Activated CD4-positive, alpha-beta T cell treated with anti-CD3 and anti-CD28 coated beads for 36 hours (primary cell): ENCODE measurements around the gene SETBP1. TPM values are rescaled to one million over a fixed set of nuclear protein-coding genes. Genes with fewer than 3 reads are reported as not detected.

Source experiments
- ATAC-seq: fragments of 200-7000 bp; cut with Tn5 transposase; one replicate; pipeline ENCODE4 v1.10.0; 2021; ENCODE audit warnings: mild to moderate bottlenecking, moderate library complexity
- CTCF ChIA-PET: fragments of 350-600 bp; sonication (Branson Sonifier 250); formaldehyde crosslinking; loops from one replicate; lab custom pipeline; 2021; ENCODE audit warnings: antibody characterized with exemption; lab: Charles Lee
- POLR2A ChIA-PET: fragments of 350-600 bp; sonication (Branson Sonifier 250); formaldehyde crosslinking; loops from one replicate; lab custom pipeline; 2021; ENCODE audit warnings: antibody characterized with exemption, inconsistent platforms; lab: Charles Lee
- DNase-seq: peaks from one replicate; pipeline ENCODE4 v3.0.0-alpha.2; 2020
- H3K27ac Mint-ChIP-seq: one replicate; pipeline ENCODE4 v1.8.0; 2021; ENCODE audit warnings: mixed read lengths
- H3K27me3 Mint-ChIP-seq: one replicate; pipeline ENCODE4 v1.8.0; 2021; ENCODE audit warnings: mixed read lengths
- H3K36me3 Mint-ChIP-seq: one replicate; pipeline ENCODE4 v1.8.0; 2021; ENCODE audit warnings: low read depth, mixed read lengths
- H3K4me1 Mint-ChIP-seq: one replicate; pipeline ENCODE4 v1.8.0; 2021; ENCODE audit warnings: mixed read lengths
- H3K4me3 Mint-ChIP-seq: one replicate; pipeline ENCODE4 v1.8.0; 2021; ENCODE audit warnings: mild to moderate bottlenecking, moderate library complexity, mixed read lengths
- H3K9me3 Mint-ChIP-seq: one replicate; pipeline ENCODE4 v1.8.0; 2021; ENCODE audit warnings: low read depth, mixed read lengths
- intact Hi-C, 2 experiments: fragments of 100-400 bp; cut with DNase I in 1 of 2; cut with micrococcal nuclease in 1 of 2; formaldehyde crosslinking; loops; one replicate each; pipeline versions ENCODE4 v1.14.2 to v1.15.1; 2022 to 2024; cut with DNase I, micrococcal nuclease
- total RNA-seq, 2 experiments: library from RNA; stranded (reverse); gene quantifications; one replicate each; pipeline ENCODE4 v1.2.3, GENCODE V29; 2021

Gene SETBP1
- total RNA-seq, 2 experiments from 2014 or later = 6.3 to 6.6 TPM

DNA sequence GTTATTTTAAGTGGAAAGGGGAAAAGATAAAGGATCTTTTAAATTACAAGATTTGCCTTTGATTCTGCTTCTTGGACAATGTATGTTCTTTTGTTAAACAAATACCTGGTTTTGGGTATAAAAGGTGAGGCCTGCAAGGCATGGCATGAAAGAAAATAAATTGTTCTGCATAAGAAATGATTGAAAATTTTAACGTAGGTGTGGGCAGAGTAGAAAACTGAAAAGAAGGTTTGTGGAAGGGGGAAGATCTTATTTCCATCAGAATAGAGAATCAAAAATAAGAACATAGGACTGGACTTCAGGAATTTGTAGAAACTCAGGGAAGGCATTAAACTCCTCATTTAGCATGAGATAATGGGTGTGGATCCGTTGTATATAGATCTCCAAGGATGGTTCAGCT, 153.1 kb downstream of the SETBP1 start:
- ATAC-seq (no peak), DNase-seq (no peak)
- intact Hi-C loops = no loop called here
- Mint-ChIP-seq H3K27me3 (no peaks in the 10 kb centered on the region), H3K9me3 (no peaks in the 10 kb centered on the region), H3K4me1 (no peaks in the 10 kb centered on the region), H3K36me3 (no peaks in the 10 kb centered on the region), H3K4me3 (no peak overlapping the region), H3K27ac (no peak overlapping the region)
- ChIA-PET POLR2A (no interaction called here), CTCF (no interaction called here)

DNA sequence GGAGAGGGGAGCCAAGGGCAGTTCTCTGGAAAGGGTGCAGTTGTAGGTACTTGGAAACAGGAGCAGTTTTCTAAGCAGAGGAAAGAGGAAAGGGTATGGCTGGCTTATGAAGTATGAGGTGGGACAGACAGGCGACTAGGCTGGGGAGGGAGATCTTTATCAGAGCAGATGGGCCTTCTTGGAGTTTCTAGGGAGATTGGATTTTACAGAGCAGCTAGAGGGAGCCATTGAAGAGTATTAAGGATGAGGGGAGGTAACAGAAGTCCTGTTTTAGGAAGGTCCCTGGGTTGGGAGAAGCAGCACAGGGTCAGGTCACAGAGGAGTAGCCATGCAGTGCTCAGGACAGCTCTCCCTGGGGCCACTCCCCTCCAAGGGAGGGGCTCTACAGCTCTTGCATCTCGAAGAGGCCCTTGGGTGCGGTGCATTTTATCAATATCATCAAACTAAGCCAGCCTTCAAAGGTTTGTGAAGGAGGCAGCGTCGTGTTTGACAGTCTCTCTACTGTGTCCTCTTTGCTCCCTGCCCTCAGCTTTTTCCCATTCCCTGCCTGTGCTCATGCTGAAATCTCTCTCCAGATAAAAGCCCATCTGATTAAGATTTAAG, 154.3 kb downstream of the SETBP1 start:
- intact Hi-C loops = no loop called here
- H3K27me3 Mint-ChIP-seq = no peaks in the 10 kb centered on the region
- no peaks in the 10 kb centered on the region for H3K36me3 Mint-ChIP-seq
- H3K4me1 Mint-ChIP-seq = peaks cover 10% of the 10 kb centered on the region
- H3K9me3 Mint-ChIP-seq = no peaks in the 10 kb centered on the region
- ChIA-PET CTCF (no interaction called here), POLR2A (no interaction called here)
- no peak overlapping the region for H3K27ac Mint-ChIP-seq
- DNase-seq (no peak), ATAC-seq (no peak)
- no peak overlapping the region for H3K4me3 Mint-ChIP-seq

DNA sequence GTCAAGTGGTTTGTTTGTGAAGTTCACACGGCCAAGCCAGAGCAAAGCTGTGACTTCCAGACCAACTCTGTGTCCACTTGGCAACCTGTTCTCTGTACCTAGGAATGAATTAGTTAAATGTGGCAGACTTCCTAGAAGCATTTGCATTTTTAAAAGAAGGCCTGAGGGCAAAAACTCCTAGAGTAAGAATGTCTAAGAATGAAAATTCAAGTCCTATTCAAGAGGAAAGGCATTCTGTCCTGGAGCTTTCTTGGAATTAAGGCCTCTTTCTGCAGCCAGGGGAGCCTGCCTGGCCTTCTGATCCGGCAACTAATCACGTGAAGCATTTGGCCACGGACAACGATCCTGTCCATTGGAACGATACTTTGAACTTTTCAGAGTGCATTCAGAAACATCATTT, 155.0 kb downstream of the SETBP1 start:
- H3K4me1 Mint-ChIP-seq = peaks cover 10% of the 10 kb centered on the region

DNA sequence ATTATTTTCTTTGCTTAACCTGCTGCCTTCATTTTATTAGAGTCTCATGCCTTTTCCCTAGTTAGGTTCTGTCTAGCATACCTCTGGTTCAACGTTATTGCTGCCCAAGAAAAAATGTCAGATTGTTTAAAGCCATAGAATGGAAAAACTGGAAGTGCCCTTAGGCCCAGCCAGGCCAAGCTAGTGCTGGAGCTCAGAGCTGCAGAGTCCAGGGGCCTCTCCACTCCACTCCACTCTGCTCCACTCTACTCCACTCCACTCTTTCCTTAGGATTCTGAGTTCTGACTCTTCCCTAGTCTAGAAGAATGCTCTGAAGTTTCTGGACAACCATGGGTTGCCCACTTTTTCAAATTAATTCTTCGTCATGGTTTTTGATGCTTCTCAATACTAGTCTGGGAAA, 155.6 kb downstream of the SETBP1 start:
- Mint-ChIP-seq H3K27me3 (no peaks in the 10 kb centered on the region), H3K9me3 (no peaks in the 10 kb centered on the region), H3K36me3 (no peaks in the 10 kb centered on the region), H3K4me3 (no peak overlapping the region), H3K27ac (no peak overlapping the region), H3K4me1 (peaks cover 10% of the 10 kb centered on the region)
- ChIA-PET CTCF (interaction anchor here (1.0 kb wide), 1 partner anchor 75 kb away, joined by 3 read pairs; no protein-coding TSS in a partner anchor), POLR2A (no interaction called here)
- no peak for ATAC-seq
- intact Hi-C loops = no loop called here
- no peak for DNase-seq

More for the DNA sequence above, 155.0 kb downstream of the SETBP1 start:
- no peak for ATAC-seq
- Mint-ChIP-seq H3K27ac (no peak overlapping the region), H3K36me3 (no peaks in the 10 kb centered on the region), H3K4me3 (no peak overlapping the region), H3K27me3 (no peaks in the 10 kb centered on the region), H3K9me3 (no peaks in the 10 kb centered on the region)
- intact Hi-C loops = no loop called here
- ChIA-PET POLR2A (no interaction called here), CTCF (interaction anchor here (1.0 kb wide), 1 partner anchor 75 kb away, joined by 3 read pairs; no protein-coding TSS in a partner anchor)
- no peak for DNase-seq

DNA sequence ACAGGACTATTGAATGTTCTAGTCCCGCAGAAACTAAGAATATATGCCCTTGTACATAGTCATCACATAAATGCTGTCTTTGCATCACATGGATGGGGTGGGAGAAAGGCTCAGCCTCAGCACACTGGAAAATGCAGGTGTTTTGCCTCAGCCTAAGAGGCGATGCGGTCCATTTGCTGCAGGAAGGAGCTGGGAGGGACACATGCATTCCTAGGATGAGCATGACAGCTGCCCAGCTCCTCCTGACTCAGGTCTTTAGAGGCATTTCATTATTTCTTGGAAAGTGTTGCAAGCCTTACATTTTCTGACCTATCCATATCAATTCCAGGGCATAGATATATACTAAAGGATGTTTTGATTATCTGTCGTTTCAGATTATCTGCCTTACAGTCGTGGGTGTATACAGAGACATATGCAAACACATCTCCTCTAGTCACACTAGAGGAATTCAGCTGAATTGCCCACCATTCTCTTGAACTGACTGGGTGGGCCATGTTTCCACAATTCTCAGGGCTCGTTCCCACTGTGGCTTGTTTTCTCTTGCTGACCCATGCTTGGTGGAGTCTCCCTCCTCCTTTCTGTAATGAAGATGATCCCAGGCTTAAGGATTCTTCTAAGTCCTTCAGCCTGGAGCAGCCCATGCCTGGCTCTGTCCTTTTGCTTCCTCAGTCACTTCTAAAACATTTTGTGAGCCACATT, 156.9 kb downstream of the SETBP1 start:
- ATAC-seq = no peak

DNA sequence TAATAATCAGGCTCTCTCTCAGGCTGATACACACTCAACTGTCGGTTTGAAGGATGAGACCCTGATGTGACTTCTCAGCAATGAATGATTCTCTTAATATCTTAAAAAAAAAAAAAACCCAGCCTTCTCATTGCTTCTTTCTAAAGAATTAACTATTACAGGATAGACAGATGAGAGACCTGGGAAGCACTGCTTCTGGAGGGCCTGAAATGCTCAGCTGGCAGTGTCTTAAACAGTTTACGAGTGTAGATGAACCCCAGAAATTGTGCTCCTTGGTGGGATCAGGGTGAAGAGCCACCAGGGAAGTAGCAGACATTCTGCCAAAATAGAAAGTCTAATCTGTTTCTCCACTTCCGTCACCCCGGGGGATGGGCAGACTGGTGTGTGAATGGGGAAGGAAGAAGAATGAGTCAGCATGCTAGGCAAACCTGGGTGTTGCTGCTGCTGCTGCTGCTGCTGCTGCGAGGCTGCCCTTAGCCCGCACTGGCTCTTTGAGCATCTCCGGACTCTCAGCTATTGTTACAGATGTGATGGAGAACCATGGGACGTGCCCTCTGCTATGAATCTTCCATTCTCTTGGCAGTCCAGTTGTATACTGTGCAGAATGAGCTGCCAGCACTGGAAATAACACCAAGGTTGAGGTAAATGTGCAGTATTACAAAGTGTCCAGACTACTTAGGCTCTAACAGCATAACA, 158.4 kb downstream of the SETBP1 start:
- intact Hi-C loops = loop anchor here in 1 of 2 experiments (2.0 kb wide), 1 partner anchor 20 kb away; no protein-coding TSS in a partner anchor
- Mint-ChIP-seq H3K27ac (peak overlapping the region; percentile 30), H3K36me3 (no peaks in the 10 kb centered on the region), H3K4me1 (peaks cover 10% of the 10 kb centered on the region), H3K9me3 (no peaks in the 10 kb centered on the region), H3K27me3 (no peaks in the 10 kb centered on the region), H3K4me3 (no peak overlapping the region)
- ATAC-seq (peak; percentile 99), DNase-seq (peak; percentile 83)
- ChIA-PET POLR2A (no interaction called here), CTCF (interaction anchor here (0.5 to 1.0 kb wide), 2 partner anchors 57 to 159 kb away, joined by 3 read pairs; partner anchors contain the start of gene SETBP1)

More for the DNA sequence above, 156.9 kb downstream of the SETBP1 start:
- POLR2A ChIA-PET = interaction anchor here (0.6 kb wide), 1 partner anchor 112 kb away, joined by 3 read pairs; no protein-coding TSS in a partner anchor
- Mint-ChIP-seq H3K4me3 (no peak overlapping the region), H3K27me3 (no peaks in the 10 kb centered on the region), H3K27ac (no peak overlapping the region), H3K36me3 (no peaks in the 10 kb centered on the region), H3K4me1 (peaks cover 10% of the 10 kb centered on the region), H3K9me3 (no peaks in the 10 kb centered on the region)
- DNase-seq = no peak
- intact Hi-C loops = loop anchor here in 1 of 2 experiments (2.0 kb wide), 1 partner anchor 19 kb away; no protein-coding TSS in a partner anchor
- CTCF ChIA-PET = no interaction called here

DNA sequence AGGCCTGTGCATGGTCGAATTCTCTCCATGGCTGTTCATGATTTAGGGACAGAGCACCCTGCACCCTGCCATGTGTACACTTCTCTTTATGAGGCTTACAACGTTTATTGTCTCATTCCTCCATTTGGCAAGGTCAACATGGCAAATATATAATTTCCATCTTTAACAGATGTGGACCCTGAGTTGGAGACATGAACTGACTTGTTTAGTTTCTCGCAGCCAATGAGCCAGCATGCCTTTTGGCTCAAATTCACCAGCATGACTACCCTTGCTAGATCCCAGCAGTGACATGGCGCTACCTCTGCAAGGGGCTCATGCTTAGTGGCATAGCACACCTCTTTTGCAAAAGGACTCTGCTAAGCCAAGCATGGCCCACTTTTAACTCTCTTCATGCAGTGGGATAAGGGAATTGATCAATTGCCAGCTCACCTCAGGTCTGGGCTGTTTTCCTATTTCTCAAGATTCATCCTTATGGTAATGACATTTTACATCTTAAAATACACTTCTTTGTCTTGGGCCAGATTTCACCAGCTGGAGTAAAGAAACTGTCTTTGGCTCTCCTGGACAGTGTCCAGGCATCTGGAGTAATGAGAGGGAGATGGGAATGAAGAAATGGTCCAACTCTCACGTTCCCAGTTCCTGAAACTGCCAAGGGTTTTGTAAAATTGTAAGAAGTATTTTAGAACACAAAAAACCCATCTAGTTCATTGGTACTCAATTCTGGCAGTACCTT, 159.5 kb downstream of the SETBP1 start:
- no peak for ATAC-seq
- POLR2A ChIA-PET = no interaction called here
- H3K36me3 Mint-ChIP-seq = no peaks in the 10 kb centered on the region
- no peak overlapping the region for H3K4me3 Mint-ChIP-seq
- peaks cover 10% of the 10 kb centered on the region for H3K4me1 Mint-ChIP-seq
- no peak overlapping the region for H3K27ac Mint-ChIP-seq
- H3K27me3 Mint-ChIP-seq = no peaks in the 10 kb centered on the region
- DNase-seq = no peak
- CTCF ChIA-PET = no interaction called here
- no peaks in the 10 kb centered on the region for H3K9me3 Mint-ChIP-seq
- intact Hi-C loops = no loop called here

DNA sequence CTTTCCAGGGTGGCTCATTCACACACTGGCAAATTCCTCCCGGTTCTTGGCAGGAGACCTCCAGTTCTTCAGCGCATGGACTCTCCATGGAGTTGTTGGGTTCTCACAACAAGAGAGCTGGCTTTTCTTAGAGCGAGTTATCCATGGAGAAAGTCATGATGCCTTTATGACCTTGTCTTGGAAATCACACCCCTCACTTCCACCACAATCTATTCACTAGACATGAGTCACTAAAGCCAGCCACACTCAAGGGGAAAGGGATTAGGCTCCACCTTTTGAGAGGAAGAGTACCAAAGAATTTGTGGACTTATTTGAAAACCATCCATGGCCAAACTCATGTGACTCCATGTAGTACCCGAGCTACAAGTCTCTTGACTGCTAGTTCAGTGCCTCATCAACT, 160.5 kb downstream of the SETBP1 start:
- ChIA-PET POLR2A (no interaction called here), CTCF (interaction anchor here (0.6 kb wide), 1 partner anchor 60 kb away, joined by 3 read pairs; no protein-coding TSS in a partner anchor)
- peaks cover 10% of the 10 kb centered on the region for H3K4me1 Mint-ChIP-seq
- DNase-seq = no peak
- no peaks in the 10 kb centered on the region for H3K36me3 Mint-ChIP-seq
- H3K27me3 Mint-ChIP-seq = no peaks in the 10 kb centered on the region
- intact Hi-C loops = no loop called here
- no peak for ATAC-seq
- no peak overlapping the region for H3K4me3 Mint-ChIP-seq
- H3K9me3 Mint-ChIP-seq = no peaks in the 10 kb centered on the region
- H3K27ac Mint-ChIP-seq = no peak overlapping the region

DNA sequence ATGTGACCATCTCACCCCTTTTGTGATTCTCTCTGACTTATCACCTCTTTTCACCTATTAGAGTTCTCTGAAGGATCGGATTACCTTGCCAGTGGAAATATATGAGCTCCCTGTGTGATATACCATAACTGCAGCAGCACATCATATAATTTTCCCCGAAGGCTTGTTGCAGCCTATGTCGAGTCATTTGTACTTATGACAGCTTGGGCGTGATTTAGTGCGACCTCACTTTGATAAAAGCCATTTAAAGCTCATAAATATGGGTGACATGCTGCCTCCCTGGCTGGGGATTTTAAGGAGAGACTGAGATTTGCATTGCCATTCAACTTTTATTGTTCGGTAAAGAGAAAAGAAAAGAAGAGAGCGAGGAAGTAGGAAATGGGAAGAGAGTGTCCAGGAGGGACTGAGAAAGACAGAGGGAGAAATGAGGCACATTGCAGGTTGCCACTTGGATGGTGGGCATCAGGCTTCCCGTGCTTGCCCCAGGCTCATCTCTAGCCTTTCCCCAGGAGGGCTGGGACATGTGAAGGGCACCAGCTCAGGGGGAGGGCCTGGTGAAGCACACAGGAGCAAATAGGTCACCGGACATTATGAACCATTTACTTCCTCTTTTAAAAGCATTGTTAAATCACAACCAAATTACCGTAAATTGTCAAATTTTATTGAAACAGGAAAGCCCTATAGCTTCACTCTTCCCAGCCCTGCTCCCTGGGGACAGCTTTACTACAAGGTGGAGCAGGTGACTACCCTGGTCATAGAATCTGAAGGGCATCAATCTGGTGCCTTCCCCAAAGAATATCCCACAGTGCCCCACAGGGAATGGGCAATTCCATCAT, 161.3 kb downstream of the SETBP1 start:
- H3K4me1 Mint-ChIP-seq = peaks cover 10% of the 10 kb centered on the region
- no peak overlapping the region for H3K27ac Mint-ChIP-seq
- no peak for DNase-seq
- ChIA-PET POLR2A (interaction anchor here (0.7 kb wide), 1 partner anchor 1150 kb away, joined by 4 read pairs; no protein-coding TSS in a partner anchor), CTCF (interaction anchor here (0.7 to 1.7 kb wide), 2 partner anchors 9 to 371 kb away, joined by 3 to 4 read pairs; no protein-coding TSS in a partner anchor)
- H3K9me3 Mint-ChIP-seq = no peaks in the 10 kb centered on the region
- intact Hi-C loops = no loop called here
- no peaks in the 10 kb centered on the region for H3K36me3 Mint-ChIP-seq
- H3K27me3 Mint-ChIP-seq = no peaks in the 10 kb centered on the region
- no peak for ATAC-seq
- H3K4me3 Mint-ChIP-seq = no peak overlapping the region

DNA sequence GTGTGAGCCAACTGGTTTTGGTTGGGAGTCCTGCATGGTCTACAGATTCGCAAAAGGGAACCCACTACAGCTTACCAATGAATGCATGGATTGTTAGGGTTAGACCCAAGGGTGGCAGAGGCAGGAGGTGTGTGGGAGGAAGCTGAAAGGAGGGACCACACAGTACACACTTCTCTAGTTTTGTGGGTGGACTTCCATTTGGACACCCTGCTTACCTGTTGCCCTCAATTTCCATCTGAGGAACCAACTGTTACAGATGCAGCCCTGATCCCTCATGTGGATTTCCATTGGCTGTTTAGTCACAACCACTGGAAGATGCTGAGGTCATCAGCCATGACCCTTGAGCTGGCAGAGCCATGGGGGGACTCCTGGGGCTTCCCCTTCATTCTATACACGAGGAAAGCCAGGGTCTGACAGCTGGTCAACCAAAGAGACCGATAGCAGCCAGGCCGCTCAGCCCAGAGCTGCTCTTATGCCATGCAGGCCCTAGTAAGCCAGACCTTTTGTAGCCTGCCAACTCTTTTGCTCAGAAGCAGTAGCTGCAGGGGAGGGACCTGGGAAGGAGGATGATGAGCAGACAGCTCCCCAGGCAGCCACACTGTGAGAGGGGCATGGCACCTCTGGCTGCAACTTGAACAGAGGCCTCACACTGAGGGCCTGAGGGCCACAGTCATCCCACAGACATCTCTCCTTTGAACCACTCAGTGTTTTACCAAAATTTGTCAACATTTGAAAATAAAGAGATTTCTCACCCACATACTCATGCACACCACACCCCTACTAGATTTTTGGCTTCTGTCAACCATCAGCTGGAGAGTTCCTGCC, 162.1 kb downstream of the SETBP1 start:
- no peak overlapping the region for H3K4me3 Mint-ChIP-seq
- POLR2A ChIA-PET = no interaction called here
- CTCF ChIA-PET = interaction anchor here (0.7 to 1.7 kb wide), 2 partner anchors 9 to 370 kb away, joined by 3 to 4 read pairs; no protein-coding TSS in a partner anchor

More for the DNA sequence above, 162.1 kb downstream of the SETBP1 start:
- DNase-seq (no peak), ATAC-seq (no peak)
- H3K4me1 Mint-ChIP-seq = peaks cover 10% of the 10 kb centered on the region
- H3K9me3 Mint-ChIP-seq = no peaks in the 10 kb centered on the region
- H3K27ac Mint-ChIP-seq = no peak overlapping the region
- intact Hi-C loops = no loop called here
- no peaks in the 10 kb centered on the region for H3K27me3 Mint-ChIP-seq
- H3K36me3 Mint-ChIP-seq = no peaks in the 10 kb centered on the region
